Iris pigment epithelial cell (primary cell): ENCODE measurements around the gene GINS2.

Experiments used
- DNase-seq: peaks from one replicate; pipeline ENCODE4 v3.0.0-alpha.2; 2011; ENCODE audit warnings: low read depth

The GINS2 gene

DNA sequence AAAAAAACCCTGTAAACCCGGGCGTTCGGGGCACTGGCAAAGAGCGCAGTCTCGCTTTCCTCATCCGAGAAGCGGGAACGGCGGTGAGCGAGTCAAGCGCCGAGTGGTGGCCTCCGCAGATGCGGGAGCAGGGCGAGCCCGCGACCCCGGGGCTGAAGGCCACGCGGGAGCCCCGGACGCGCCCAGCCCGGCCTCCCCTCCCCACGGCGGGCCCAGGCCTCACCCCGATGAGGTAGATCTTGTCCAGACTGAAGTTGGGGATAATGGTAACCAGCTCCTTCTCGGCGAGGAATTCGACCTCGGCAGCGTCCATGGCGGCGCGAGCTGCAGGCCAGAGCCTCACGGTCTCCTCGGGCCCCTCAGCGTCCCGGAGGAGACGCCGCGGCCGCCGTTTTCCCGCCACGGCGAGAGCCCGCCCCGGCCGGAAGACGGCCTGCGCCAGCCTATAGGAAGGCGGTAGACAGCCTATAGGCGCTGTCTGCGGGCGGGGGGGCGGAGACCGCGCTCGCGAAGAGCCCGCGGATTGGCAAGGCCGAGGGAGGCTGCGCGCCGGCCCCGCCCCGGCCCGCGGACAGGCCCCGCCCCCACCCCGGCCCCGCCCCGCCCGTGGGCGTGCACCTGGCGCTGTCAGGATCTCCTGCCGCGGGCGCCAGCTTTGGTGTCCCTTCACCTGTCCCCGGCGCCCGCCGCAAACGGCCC, at the start of gene GINS2:
Gene GINS2, minus strand, starts transcription at position 369 of the 699 bp plus-strand sequence. Its CDS starts 56 bp downstream, at position 313.
- peak; percentile 91 for DNase-seq

DNA sequence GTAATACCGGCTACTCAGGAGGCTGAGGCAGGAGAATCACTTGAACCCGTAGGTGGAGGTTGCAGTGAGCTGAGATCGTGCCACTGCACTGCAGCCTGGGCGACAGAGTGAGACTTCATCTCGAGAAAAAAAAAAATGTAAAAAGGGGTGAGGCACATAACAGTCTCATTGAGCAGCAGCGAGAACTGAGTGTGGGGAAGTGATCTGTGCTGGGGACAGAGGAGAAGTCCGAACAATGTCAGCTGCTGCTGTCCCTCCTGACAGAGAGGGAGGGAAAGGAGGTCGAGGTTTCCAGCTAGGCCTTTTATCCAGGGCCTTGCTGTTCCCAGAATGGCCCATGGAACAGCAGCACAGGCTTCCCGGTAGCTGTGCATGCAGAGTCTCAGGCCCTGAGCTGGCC, 48.2 kb upstream of the GINS2 start:
- no peak for DNase-seq

DNA sequence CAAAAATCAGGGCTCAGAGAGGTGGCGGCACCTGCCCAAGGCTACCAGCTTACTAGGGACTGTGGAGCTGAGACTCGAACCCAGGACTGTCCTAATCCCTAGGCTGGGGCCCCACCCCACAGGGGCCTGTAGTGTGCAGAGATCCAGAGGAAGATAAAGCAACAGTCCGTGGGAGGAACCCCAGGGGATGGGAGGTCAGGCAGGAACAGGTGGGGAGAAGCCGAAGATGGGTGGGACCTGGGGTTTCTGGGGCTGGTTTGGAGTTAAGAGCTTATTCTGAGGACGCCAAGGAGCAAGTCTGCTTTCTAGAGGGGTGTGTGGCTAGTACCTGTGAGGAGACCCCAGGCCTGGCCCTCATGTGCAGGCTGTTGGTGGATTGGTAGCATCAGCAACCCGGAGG, 47.2 kb upstream of the GINS2 start:
- no peak for DNase-seq

DNA sequence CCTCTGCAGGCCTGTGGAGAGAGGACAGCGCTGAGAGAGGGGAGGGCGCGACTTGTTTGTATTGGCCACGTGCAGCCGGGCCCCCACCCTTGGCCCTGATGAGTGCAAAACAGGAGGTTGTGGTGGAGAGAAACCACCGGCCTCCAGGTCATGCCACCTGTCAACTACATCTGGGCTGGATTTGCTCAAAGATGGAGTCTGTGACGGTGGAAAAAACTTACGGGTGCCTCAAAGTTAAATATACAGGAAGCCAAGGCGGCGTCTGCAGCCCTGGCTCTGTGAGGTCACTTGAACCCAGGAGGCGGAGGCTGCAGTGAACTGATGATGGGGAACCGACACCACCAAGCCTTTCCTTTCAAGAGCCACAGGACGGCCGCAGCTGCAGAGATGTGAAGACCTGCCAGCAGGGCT, 46.5 kb upstream of the GINS2 start:
- DNase-seq, result no peak

DNA sequence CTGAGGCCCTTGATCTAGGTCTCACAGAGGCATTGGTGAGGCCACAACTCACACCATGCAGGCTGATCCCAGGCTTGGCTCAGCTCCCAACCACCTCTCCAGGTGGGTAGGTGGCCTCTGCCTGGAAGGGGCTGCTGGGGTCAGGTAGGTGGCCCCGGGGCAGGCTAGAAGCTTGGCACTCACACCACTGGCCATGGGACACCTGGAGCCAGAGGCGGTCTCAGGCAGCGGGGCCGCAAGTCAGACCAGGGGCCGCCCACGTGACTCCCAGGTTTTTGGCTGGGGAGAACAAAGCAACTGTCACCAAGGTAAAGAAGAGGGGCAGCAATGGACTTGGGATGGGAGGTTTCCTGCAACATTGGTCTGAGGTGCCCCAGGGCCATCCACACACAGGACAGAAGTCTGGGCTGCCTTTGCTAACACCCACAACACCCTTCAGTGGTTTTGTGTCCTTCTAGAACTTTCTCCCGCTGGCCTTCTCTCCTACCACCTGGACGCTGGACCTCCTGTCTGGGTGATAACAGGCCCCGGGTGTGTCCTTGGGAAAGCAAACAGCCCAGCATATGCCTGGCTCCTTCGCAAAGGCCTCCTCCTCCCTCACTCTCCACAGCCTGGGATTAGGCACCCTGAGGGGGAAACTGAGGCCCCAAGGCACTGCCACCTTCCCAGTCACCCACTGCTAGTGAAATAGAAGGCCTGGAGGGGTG, 45.7 kb upstream of the GINS2 start:
- DNase-seq, result no peak

DNA sequence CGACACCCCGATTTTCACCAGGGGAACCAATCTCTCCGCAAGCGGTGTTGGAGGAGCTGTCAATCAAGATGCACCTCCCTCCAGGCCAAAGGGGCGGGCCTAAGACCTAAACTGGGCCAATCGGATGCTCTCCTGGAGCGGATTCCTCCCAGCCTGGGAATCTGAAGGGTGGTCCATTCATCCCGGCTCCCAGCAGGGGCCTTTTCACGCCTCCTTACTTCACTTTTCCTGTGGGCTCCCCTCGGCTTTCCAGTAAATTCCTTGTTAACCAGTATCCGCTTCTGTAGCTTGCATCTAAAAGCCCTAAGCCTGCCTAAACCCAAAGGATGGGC, 45.1 kb upstream of the GINS2 start:
- DNase-seq, result peak; percentile 55

DNA sequence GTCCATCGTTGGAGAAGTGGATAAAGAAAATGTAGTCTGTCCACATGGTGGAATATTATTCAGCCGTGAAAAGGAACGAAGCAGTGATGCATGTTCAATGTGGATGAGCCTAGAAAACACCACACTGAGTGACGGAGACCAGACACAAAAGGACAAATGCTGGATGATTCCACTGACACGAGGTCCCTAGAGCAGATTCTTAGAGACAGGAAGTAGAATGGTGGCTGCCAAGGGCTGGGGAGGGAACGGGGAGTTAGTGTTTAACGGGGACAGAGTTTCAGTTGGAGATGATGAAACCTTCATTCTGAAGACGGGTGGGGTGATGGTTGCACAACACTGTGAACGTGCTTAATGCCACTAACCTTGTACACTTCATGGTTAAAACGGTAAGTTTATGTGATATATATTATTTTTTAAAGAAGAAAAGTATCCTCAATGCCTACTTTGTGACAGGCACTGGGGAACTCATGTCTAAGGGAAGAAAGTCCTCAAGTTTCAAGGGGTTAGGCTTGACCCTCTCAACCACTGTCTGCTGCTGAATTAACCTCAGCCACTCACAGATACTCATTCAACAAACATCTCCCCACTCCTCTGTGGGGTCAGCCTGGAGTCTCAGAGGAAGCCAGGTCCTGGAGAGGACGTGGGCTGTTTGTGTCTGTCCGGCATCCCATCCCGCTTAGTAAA, 44.5 kb upstream of the GINS2 start:
- peak; percentile 67 for DNase-seq

DNA sequence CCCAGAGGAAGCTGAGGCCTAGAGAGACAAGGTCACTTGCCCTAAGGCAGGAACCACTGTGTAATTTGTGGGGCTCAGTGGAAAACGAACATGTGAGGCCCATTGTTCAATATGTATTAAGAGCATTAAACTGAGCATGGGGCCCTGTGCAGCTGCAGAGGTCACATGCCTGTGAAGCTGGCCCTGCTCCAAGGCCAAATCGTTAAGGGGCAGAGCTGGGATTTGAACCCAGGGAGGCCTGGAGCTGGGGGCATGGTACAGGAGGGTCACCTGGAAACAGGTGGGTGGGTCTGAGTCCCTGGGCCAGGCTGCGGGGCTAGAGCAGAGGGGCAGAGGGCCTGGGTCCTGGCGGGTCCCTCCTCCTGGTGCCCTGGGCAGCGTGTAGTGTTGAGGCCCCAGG, 42.4 kb upstream of the GINS2 start:
- DNase-seq, result no peak

DNA sequence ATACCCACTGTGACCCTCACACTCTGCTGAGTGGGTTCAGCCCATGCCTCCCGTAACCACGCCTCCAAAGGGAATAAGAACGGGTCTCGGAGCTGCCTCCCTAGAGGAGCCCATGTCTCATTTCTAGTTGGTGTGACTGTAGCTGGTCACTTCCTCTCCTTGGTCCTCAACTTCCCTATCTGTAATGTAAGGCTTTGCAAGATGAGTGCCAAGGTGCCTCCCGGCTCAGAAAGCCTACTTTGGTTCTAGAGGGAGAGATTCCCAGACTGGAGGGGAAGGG, 41.4 kb upstream of the GINS2 start:
- no peak for DNase-seq

DNA sequence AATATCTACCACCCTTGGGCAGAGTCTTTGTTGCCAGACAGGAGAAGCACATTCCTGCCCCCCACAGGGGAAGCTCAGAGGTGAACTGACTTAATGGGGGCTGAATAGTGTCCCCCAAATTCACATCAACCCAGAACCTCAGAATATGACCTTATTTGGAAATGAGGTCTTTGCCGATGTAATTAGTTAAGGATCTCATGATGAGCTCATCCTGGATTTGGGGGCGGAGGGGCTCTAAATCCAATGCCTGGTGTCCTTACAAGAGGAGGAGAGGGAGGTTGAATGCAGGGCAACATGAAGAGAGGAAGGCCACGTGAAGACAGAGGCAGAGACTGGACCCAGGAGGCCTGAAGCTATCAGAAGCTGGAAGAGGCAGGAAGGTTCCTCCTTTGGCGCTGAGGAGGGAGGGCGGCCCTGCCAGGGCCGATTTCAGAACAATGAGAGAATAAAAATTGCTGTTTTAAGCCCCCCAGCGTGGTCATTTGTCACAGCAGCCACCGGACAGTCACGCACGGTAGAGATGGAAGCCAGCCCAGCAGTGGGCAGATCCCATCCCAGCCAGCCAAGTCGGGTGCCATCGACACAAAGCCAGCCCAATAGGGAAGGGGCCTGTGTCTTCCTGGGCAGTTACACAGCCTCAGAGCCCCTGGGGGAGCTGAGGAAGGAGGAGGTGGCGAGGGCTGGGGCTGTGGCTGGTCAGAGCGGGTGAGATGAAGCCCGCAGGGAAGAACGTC, 40.9 kb upstream of the GINS2 start:
- DNase-seq, result no peak

DNA sequence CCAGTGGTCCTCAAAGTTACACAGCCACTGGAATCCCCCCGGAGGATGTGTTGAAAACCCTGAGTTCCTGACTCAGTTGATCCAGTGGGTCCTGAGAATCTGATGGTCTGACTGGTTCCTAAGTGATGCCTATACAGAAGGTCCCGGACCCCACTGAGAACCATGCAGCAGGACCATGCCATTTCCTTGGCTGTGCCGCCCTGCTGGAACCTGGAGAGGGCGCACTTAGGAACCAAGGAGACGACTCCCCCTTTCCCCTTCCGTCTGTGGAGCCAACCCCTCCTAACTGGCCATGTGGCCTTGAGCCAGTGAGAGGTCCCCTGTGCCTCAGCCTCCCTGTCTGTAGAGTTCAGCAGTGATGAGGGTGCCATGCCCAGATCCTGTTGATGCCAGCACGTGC, 40.1 kb upstream of the GINS2 start:
- no peak for DNase-seq

DNA sequence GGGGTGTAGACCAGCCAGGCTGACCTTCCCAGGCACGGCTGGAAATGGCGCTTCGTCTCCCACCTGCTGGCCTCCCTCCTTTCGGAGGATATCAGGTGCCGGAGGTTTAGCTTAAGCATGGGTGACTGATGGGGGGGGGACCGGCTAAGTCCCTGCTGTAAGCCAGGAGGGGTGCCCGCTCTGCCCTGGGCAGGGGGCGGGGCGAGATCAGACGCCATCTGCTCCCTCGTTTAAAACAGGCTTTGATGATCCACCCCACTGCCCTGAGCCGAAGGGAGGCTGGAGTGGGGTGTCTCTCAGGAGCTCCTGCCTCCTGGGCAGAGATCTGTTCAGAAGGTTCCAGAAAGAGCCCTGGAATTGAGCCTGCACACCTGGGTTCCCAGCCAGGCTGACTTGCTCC, 36.2 kb upstream of the GINS2 start:
- no peak for DNase-seq

DNA sequence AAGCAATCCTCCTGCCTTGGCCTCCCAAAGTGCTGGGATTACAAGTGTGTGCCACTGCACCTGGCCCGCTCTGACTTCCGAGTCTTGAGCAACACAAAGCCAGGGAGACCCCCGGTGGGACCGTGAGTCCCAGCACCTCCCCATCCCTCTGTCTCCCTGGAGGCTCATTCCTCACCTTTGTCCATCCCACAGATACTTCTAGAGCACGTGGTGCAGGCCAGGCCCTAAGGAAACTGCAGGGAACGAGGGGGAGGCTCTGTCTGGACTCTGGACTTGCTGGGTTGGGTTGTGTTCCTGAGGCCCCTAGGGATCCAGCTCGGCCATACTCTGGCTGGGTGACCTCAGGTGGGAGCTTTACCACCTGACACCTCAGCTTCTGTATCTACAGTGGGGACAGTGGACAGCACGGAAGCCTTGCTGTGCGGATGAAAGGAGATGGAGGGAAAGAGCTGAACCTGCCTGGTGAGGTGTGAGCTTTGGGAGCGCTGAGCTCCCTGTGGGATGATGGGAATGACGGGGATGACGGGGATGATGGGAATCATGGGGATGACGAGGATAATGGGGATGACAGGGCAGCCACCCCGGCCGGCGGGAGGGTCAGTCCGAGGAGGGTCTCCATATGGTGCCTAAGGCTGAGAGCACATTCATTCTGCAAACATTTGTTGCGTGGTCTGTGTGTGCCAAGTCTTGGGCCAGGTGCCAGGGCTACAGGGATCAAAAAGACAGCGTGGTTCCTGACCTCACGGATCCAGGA, 35.5 kb upstream of the GINS2 start:
- no peak for DNase-seq

DNA sequence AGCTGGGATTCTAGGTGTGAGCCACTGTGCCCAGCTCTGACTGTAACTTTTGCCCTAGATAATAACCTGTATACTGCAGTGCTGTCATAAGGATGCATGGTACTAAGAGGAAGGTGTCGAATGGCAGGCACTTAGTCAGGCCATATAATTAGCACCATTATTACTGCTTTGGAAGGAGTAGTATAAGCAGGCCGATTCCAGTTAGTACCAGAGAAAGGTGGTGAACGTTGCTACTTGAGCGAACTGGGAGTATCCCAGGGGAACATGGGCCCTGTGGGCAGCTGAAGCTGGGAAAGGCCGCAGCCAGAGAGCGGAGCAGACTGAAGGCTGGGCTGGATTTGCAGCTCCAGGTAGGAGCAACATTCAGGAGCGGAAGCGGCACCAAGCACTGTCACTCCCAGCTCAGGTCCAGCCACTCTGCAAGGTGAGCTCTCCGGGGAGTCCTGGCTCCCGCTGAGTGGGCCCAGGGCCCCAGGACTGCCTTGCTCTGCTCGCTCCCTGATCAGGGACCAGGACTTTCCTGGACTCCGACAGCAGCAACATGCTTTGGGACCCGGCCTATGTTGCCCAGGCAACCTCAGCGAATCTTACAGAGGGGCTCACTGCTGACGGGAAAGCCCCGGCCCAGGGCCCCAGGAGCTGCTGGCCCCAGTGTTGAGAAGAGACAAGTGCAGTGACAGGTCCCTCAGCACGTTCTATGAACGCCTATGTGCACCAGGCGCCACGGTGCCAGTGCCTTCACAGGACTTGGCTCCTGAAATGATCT, 33.6 kb upstream of the GINS2 start:
- no peak for DNase-seq

DNA sequence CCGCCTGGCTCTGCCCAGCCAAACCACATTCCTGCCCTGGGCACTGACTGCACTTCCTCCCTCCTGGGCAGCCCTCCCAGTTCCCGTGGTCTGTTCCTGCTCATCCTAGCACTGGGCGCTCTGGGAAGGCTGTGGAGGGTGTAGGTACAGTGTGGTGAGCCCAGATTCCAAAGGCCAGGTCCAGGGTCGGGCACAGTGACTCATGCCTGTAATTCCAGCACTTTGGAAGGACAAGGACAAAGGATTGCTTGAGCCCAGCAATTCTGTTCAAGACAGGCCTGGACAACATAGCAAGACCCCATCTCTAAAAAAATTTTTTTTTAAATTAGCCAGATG, 31.5 kb upstream of the GINS2 start:
- no peak for DNase-seq

DNA sequence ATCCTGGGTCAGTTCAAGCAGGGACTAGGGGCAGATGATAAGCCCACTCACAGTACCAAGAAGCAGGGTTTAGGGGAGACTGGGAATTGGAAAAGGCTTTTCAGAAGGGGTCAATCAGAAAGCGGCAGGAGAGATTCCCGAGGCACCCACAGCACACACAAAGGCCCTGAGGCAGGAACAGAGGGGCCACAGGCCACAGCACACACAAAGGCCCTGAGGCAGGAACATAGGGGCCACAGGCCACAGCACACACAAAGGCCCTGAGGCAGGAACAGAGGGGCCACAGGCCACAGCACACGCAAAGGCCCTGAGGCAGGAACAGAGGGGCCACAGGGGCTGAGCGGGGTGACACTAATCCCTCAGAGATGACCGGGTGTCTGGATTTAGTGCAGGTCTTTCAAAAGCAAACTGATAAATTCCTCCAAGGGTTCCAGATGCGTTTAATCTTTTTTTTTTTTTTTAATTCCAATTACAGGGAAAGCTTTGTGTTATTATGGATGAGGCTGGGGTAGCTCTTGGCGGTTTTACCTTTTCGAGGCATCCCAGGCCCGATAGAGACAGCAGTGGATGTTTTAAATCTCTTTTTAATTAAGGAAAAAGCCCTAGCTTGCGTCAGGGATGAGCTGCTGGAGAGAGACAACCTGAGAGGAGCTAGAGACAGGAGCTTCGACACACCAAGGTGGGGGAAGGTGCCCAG, 31.0 kb upstream of the GINS2 start:
- no peak for DNase-seq

DNA sequence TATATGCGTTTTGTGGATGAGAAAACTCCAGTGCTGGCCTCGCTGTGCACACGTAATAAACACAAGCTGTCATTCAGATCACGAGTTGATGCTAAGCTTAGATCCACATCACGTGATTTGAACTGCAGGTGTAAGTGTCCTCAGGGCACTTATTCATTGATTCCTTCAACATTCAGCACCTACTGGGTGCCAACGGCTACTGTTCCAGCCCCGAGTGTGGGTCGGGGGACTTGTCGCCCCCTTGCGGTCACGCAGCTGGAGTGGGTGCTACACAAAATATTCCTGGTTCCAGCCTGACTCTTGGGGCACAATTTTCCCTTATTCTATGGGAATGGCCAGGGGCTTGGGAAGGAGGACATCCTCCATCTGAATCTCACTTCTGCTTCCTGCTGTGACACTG, 29.9 kb upstream of the GINS2 start:
- no peak for DNase-seq

DNA sequence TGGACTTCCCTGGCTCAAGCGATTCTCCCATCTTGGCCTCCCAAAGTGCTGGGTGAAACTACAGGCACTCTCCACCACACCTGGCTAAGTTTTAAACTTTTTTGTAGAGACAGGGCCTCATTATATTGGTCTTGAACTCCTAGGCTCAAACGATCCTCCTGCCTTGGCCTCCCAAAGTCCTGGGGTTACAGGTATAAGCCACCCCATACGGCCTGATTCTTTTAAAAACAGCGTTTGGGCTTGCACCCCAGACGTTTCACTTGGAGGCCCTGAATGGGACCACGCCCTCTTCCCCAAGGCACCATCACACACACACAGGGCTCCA, 29.4 kb upstream of the GINS2 start:
- no peak for DNase-seq

DNA sequence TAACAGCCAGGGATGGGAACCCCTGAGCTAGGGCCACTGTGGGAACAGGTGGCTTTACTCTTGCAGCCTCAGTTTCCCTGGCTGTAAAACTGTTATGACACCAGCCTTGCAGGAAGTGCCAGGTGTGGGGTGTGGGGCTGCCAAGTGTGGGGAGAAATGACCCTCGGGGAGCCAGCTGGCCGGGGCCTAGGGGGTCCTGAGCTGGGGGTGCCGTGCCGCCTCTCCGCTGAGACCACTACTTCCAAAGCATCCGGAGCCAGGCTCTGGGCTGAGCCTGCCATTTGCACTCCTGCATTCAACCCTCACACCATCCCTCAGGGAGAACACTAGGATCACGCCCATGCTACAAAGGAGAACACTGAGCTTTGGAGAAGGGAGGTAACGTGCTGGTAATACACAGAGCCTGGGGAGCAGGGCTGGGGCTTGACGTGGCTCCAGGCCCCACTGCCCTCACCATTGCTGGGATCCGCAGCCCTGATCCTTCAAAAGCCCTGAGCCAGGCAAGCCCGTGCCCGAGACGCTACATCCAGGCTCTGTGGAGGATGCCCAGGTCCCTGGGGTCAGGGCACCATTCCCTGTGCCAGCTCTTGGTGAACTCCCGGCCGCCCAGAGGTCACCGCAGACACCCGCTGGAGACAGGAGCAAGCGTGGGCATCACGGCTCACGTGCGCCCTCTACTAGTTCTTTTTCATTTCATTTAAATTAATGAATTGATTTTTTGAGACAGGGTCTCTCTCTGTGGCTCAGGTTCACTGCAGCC, 28.8 kb upstream of the GINS2 start:
- DNase-seq, result peak; percentile 41

DNA sequence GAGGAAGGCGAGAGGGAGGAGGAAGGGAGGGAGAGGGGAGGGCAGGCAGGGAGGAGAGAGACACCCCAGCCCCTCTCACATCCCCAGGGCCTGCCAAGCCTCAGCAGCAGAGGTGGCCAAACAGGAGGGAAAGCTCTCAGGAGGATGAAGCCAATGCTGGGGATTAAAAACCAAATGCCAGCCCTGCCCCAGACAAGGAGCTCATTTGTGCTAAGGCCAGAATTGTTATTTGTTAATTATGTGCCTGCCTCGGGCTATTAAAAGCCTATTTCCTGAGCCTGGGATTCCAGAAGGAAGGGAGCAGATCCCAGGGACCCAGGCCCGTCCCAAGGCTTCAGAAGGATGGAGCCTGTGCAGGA, 27.9 kb upstream of the GINS2 start:
- no peak for DNase-seq
